Activated naive CD8-positive, alpha-beta T cell treated with anti-CD3 and anti-CD28 coated beads, Interleukin-2, amount 50 U/mL, for 24 hours (primary cell): Measurements from ENCODE around the gene RAD18.

ENCODE experiments used
- ATAC-seq: fragments of 150-1000 bp; cut with Tn5 transposase; one replicate; pipeline ENCODE4 v1.10.0; 2021
- DNase-seq: peaks from one replicate; pipeline ENCODE4 v3.0.0; 2021
- H3K27ac Mint-ChIP-seq: one replicate; pipeline ENCODE4 v1.8.0; 2021; ENCODE audit warnings: mild to moderate bottlenecking, mixed read lengths
- H3K27me3 Mint-ChIP-seq: one replicate; pipeline ENCODE4 v1.8.0; 2021; ENCODE audit warnings: mixed read lengths
- H3K36me3 Mint-ChIP-seq: one replicate; pipeline ENCODE4 v1.8.0; 2021; ENCODE audit warnings: low read depth, mixed read lengths
- H3K4me1 Mint-ChIP-seq: one replicate; pipeline ENCODE4 v1.8.0; 2021; ENCODE audit warnings: mixed read lengths
- H3K4me3 Mint-ChIP-seq: one replicate; pipeline ENCODE4 v1.8.0; 2021; ENCODE audit warnings: mild to moderate bottlenecking, moderate library complexity, mixed read lengths
- H3K9me3 Mint-ChIP-seq: one replicate; pipeline ENCODE4 v1.8.0; 2021; ENCODE audit warnings: mixed read lengths

The RAD18 gene

GRCh38 chr3:8841472-8841871 lies 121.8 kb downstream of the RAD18 start:
- H3K4me1 Mint-ChIP-seq: no peaks in the 10 kb centered on the region
- ATAC-seq (no peak), DNase-seq (no peak)
- H3K27me3 Mint-ChIP-seq: no peaks in the 10 kb centered on the region
- H3K4me3 Mint-ChIP-seq: no peak overlapping the region
- H3K27ac Mint-ChIP-seq: no peak overlapping the region
- no peaks in the 10 kb centered on the region for H3K9me3 Mint-ChIP-seq
- no peaks in the 10 kb centered on the region for H3K36me3 Mint-ChIP-seq

- Mint-ChIP-seq H3K27ac (no peak overlapping the region), H3K27me3 (no peaks in the 10 kb centered on the region), H3K9me3 (no peaks in the 10 kb centered on the region), H3K4me3 (no peak overlapping the region), H3K4me1 (no peaks in the 10 kb centered on the region), H3K36me3 (no peaks in the 10 kb centered on the region)
- no peak for DNase-seq
- no peak for ATAC-seq
These were observed 122.7 kb downstream of the RAD18 start for GRCh38 chr3:8840556-8840955.

GRCh38 chr3:8839607-8840325 lies 123.5 kb downstream of the RAD18 start:
- no peak overlapping the region for H3K27ac Mint-ChIP-seq
- no peaks in the 10 kb centered on the region for H3K9me3 Mint-ChIP-seq
- H3K4me3 Mint-ChIP-seq: no peak overlapping the region
- ATAC-seq: no peak
- H3K27me3 Mint-ChIP-seq: no peaks in the 10 kb centered on the region
- H3K4me1 Mint-ChIP-seq: no peaks in the 10 kb centered on the region
- no peaks in the 10 kb centered on the region for H3K36me3 Mint-ChIP-seq
- DNase-seq: no peak

- Mint-ChIP-seq H3K27ac (no peak overlapping the region), H3K9me3 (no peaks in the 10 kb centered on the region), H3K4me3 (no peak overlapping the region), H3K4me1 (no peaks in the 10 kb centered on the region), H3K27me3 (no peaks in the 10 kb centered on the region), H3K36me3 (no peaks in the 10 kb centered on the region)
- no peak for DNase-seq
- ATAC-seq: no peak
These were observed 124.4 kb downstream of the RAD18 start for GRCh38 chr3:8838765-8839423.

GRCh38 chr3:8838234-8838633 lies 125.0 kb downstream of the RAD18 start:
- Mint-ChIP-seq H3K27ac (no peak overlapping the region), H3K4me3 (no peak overlapping the region), H3K9me3 (no peaks in the 10 kb centered on the region), H3K4me1 (no peaks in the 10 kb centered on the region), H3K27me3 (no peaks in the 10 kb centered on the region), H3K36me3 (no peaks in the 10 kb centered on the region)
- no peak for DNase-seq
- no peak for ATAC-seq

- H3K4me3 Mint-ChIP-seq: no peak overlapping the region
- no peaks in the 10 kb centered on the region for H3K4me1 Mint-ChIP-seq
- no peaks in the 10 kb centered on the region for H3K27me3 Mint-ChIP-seq
- H3K27ac Mint-ChIP-seq: no peak overlapping the region
- DNase-seq (no peak), ATAC-seq (no peak)
- no peaks in the 10 kb centered on the region for H3K36me3 Mint-ChIP-seq
- no peaks in the 10 kb centered on the region for H3K9me3 Mint-ChIP-seq
These were observed 126.1 kb downstream of the RAD18 start for GRCh38 chr3:8837162-8837561.

GRCh38 chr3:8836096-8836495 lies 127.2 kb downstream of the RAD18 start:
- H3K4me1 Mint-ChIP-seq: no peaks in the 10 kb centered on the region
- no peak overlapping the region for H3K27ac Mint-ChIP-seq
- H3K36me3 Mint-ChIP-seq: no peaks in the 10 kb centered on the region
- DNase-seq (no peak), ATAC-seq (no peak)
- H3K27me3 Mint-ChIP-seq: no peaks in the 10 kb centered on the region
- no peak overlapping the region for H3K4me3 Mint-ChIP-seq
- no peaks in the 10 kb centered on the region for H3K9me3 Mint-ChIP-seq

- no peaks in the 10 kb centered on the region for H3K27me3 Mint-ChIP-seq
- ATAC-seq (no peak), DNase-seq (no peak)
- no peaks in the 10 kb centered on the region for H3K4me1 Mint-ChIP-seq
- H3K27ac Mint-ChIP-seq: no peak overlapping the region
- H3K9me3 Mint-ChIP-seq: no peaks in the 10 kb centered on the region
- no peaks in the 10 kb centered on the region for H3K36me3 Mint-ChIP-seq
- H3K4me3 Mint-ChIP-seq: no peak overlapping the region
These were observed 127.9 kb downstream of the RAD18 start for GRCh38 chr3:8835385-8835784.

GRCh38 chr3:8834974-8835373 lies 128.3 kb downstream of the RAD18 start:
- no peaks in the 10 kb centered on the region for H3K9me3 Mint-ChIP-seq
- no peak overlapping the region for H3K27ac Mint-ChIP-seq
- H3K27me3 Mint-ChIP-seq: no peaks in the 10 kb centered on the region
- DNase-seq (no peak), ATAC-seq (no peak)
- H3K4me3 Mint-ChIP-seq: no peak overlapping the region
- H3K36me3 Mint-ChIP-seq: no peaks in the 10 kb centered on the region
- no peaks in the 10 kb centered on the region for H3K4me1 Mint-ChIP-seq

- Mint-ChIP-seq H3K36me3 (no peaks in the 10 kb centered on the region), H3K4me3 (no peak overlapping the region), H3K4me1 (no peaks in the 10 kb centered on the region), H3K27me3 (no peaks in the 10 kb centered on the region), H3K27ac (no peak overlapping the region), H3K9me3 (no peaks in the 10 kb centered on the region)
- ATAC-seq (no peak), DNase-seq (no peak)
These were observed 135.6 kb downstream of the RAD18 start for GRCh38 chr3:8827641-8828040.
